GM13976 (cell line): ENCODE measurements around the gene METTL9.
A peak's percentile ranks its signal among the peaks of the same experiment; 100 is the strongest.
"Not testable (repeated sequence)": the region's sequence is repeated elsewhere in the genome, so short reads cannot be mapped to it uniquely, and the experiment has no call there.

Experiments
- DNase-seq: peaks from one replicate; pipeline ENCODE4 v3.0.0; 2012; ENCODE audit warnings: low spot score
- CTCF ChIP-seq: IDR thresholded peaks from 2 replicates; pipeline ENCODE4 v1.5.1; 2012; ENCODE audit warnings: borderline replicate concordance, mild to moderate bottlenecking; ENCODE audit not compliant: insufficient read depth; ENCODE audit errors: extremely low read depth, missing control alignments, control extremely low read depth
- in situ Hi-C: fragments of 300-500 bp; cut with MboI; formaldehyde crosslinking; loops from one replicate; pipeline ENCODE4 v1.12.0; 2022; ENCODE audit warnings: low sequenced_read_pairs, mixed read lengths, inconsistent platforms; ENCODE audit not compliant: unreplicated experiment

Gene METTL9

GRCh38 chr16:21628772-21629171, 29.4 kb downstream of the METTL9 start:
- in situ Hi-C loops, result no loop called here
- DNase-seq, result no peak
- TF ChIP-seq CTCF, result no peak

DNA sequence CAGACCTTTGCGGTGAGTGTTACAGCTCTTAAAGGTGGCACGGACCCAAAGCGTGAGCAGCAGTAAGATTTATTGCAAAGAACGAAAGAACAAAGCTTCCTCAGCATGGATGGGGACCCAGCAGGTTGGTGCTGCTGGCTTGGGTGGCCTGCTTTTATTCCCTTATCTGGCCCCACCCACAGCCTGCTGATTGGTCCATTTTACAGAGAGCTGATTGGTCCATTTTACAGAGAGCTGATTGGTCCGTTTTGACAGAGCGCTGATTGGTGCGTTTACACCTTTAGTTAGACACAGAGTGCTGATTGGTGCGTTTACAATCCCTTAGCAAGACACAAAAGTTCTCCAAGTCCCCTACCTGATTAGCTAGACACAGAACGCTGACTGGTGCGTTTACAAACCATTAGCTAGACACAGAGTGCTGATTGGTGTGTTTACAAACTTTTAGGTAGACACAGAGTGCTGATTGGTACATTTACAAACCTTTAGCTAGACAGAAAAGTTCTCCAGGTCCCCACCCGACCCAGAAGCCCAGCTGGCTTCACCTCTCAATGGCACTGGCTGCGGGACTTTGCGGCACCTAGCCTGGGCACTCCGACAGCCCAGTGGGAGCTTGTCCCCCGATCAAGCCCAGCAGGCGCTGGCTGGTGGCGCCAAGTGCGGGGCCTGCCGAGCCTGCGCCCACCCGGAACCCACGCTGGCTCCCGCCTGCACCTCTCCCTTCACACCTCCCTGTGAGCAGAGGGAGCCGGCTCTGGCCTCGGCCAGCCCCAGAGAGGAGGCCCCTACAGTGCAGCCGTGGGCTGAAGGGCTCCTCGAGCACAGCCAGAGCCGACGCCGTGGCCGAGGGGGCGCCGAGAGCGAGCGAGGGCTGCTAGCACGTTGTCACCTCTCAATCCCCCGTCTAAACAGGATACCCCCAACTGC, 30.5 kb downstream of the METTL9 start:
- DNase-seq, in situ Hi-C loops: not testable (repeated sequence)

DNA sequence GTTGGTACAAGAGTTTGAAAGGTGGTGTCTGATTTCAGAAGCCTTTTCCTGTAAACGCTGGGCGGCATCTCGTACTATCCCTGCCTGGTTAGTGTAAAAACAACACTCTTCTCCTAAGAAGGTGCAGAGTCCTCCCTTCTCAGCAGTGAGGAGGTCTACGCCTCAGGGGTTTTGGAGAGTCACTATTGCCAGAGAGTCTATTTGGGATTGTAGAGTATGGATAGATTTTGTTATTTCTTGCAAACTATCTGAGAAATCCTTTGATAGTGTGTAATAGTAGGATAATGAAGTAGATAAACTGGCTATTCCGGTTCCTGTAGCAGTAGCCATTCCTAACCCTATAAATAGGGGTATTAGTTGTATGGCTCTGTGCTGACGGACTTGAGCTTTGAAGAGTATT, 31.5 kb downstream of the METTL9 start:
- DNase-seq, in situ Hi-C loops: not testable (repeated sequence)

- in situ Hi-C loops, result not testable (repeated sequence)
Observed at GRCh38 chr16:21631376-21631775, 32.0 kb downstream of the METTL9 start.

DNA sequence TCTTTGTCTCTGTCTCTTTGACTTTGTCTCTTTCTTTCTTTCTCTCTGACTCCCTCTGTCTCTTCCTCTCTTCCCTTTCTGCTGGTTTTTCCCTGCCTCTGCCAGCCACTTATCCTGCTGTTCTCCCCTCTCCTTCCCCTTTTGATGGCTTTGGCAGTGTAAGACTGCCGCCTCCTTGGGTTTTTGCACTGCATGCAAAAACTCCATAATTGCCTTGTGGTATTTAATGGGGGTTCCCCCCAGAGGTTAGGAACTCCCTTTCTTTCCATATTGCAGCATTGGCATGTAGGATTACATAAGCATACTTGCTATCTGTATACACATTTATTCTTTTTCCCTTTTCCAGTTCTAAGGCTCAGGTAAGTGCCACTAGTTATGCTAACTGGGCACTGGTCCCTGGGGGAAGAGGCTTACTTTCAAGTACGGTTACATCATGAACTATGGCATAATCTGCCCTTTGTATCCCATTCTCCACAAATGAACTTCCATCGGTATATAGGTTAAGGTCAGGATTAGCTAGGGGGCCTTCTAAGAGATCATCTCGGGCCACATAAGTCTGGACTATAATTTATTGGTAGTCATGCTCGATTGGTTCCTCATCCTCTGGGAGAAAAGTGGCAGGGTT, 32.7 kb downstream of the METTL9 start:
- in situ Hi-C loops, DNase-seq: not testable (repeated sequence)

More at GRCh38 chr16:21631376-21631775, 32.0 kb downstream of the METTL9 start:
- not testable (repeated sequence) for DNase-seq

DNA sequence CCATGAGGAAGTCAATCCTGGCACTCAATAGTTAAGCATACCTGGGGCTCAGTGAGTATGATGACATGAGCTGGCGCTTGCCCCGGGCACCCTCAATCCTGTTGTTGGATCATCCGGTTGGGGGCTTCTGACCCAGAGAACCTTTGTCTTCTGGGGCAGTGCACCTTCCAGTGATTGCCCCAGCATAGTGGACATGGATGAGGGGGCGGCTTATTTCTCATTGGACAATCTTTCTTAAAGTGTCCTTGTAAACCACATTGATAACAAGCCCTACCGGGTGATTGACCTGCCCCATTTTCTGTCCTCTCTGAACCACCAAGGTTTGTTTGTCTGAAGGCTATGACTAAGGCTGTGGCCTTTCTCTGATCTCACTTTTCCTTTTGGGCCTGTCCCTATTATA, 34.8 kb downstream of the METTL9 start:
- no peak for DNase-seq
- in situ Hi-C loops, result no loop called here
- TF ChIP-seq CTCF, result no peak

DNA sequence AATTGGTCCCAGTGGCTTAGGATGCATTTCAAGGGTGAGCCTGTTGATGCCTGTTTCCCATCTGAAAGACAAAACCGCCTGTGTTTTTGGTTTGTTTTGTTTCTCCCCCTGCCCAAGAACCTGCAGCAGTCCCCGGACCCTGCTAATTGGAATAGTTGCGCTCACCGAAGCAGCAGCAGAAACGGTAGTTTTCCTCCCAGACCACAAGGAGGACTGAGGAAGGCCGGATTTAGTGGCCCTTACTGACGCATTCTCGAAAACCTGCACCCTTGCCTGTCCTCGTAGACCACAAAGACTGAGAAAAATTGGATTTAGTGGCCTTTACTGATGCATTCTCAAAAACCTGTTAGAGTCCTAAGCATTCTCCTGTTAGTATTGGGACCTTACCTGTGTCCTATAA, 36.3 kb downstream of the METTL9 start:
- DNase-seq, in situ Hi-C loops: not testable (repeated sequence)

DNA sequence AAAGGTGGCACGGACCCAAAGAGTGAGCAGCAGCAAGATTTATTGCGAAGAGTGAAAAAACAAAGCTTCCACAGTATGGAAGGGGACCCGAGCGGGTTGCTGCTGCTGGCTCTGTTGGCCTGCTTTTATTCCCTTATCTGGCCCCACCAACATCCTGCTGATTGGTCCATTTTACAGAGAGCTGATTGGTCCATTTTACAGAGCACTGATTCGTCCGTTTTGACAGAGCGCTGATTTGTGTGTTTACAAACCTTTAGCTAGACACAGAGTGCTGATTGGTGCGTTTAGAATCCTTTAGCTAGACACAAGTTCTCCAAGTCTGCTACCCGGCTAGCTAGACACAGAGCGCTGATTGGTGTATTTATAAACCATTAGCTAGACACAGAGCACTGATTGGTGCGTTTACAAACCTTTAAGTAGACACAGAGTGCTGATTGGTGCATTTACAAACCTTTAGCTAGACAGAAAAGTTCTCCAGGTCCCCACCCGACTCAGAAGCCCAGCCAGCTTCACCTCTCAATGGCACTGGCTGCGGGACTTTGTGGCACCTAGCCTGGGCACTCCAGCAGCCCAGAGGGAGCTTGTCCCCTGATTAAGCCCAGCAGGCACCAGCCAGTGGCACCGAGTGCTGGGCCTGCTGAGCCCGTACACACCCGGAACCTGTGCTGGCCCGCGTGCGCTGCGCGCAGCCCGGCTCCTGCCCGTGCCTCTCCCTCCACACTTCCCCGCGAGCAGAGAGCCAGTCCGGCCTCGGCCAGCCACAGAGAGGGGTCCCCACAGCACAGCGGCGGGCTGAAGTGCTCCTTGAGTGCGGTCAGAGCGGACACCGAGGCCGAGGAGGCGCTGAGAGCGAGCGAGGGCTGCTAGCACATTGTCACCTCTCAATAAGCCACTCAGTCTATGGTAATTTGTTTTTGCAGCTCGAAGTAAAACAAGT, 37.9 kb downstream of the METTL9 start:
- TF ChIP-seq CTCF, result no peak
- no peak for DNase-seq
- in situ Hi-C loops, result no loop called here

GRCh38 chr16:21638573-21638975, 39.2 kb downstream of the METTL9 start:
- in situ Hi-C loops, result no loop called here
- no peak for TF ChIP-seq CTCF
- peak; percentile 44 for DNase-seq
